Measurements from ENCODE around the gene TOX2. TPM values are rescaled to one million over a fixed set of nuclear protein-coding genes. Genes with fewer than 3 reads are reported as not detected.

TOX2 gene
- total and polyA plus RNA-seq, 7 donors, result 0.06 to 0.53 (median 0.38) TPM

DNA sequence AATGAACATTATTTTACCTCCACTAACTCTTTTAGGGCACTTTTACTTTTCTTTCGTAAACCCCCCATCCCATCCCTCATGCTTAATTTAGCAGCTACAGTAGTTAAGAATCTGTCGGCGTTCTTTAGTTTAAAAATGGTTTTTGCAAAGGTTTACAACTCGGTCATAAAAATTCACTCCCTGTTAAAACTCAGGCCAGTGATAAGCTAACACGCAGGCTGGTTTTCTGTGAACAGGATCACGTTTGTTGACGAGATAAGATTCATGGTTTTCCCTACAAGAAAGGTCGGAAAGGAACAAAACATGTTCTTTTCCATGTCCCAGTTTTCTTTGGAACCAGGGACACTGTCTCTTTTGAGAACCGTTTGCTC lies 101.1 kb downstream of the TOX2 start:
- Histone ChIP-seq H3K9me3 (no peaks in the 10 kb centered on the region), H3K27me3 (ENCODE audit: insufficient read depth in 3 of 3, low read length in 2 of 3) (peaks cover 0 to 29% (median 2%) of the 10 kb centered on the region in 3 donors), H3K36me3 (ENCODE audit: insufficient read depth in 1 of 2, low read depth in 1 of 2) (no peaks in the 10 kb centered on the region), H3K4me1 (no peaks in the 10 kb centered on the region), H3K4me3 (no peak overlapping the region), H3K27ac (no peak overlapping the region)
- DNase-seq (no peak), ATAC-seq (no peak)
- intact Hi-C loops (cut with DNase I), result no loop called here
- WGBS, 3 donors, result 70 to 74% (median 72%) methylated on average over 9 of the region's 9 CpGs
- TF ChIP-seq, protein P1, sequence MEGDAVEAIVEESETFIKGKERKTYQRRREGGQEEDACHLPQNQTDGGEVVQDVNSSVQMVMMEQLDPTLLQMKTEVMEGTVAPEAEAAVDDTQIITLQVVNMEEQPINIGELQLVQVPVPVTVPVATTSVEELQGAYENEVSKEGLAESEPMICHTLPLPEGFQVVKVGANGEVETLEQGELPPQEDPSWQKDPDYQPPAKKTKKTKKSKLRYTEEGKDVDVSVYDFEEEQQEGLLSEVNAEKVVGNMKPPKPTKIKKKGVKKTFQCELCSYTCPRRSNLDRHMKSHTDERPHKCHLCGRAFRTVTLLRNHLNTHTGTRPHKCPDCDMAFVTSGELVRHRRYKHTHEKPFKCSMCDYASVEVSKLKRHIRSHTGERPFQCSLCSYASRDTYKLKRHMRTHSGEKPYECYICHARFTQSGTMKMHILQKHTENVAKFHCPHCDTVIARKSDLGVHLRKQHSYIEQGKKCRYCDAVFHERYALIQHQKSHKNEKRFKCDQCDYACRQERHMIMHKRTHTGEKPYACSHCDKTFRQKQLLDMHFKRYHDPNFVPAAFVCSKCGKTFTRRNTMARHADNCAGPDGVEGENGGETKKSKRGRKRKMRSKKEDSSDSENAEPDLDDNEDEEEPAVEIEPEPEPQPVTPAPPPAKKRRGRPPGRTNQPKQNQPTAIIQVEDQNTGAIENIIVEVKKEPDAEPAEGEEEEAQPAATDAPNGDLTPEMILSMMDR (IDR thresholded peaks at IDR 0.05), result no peak

DNA sequence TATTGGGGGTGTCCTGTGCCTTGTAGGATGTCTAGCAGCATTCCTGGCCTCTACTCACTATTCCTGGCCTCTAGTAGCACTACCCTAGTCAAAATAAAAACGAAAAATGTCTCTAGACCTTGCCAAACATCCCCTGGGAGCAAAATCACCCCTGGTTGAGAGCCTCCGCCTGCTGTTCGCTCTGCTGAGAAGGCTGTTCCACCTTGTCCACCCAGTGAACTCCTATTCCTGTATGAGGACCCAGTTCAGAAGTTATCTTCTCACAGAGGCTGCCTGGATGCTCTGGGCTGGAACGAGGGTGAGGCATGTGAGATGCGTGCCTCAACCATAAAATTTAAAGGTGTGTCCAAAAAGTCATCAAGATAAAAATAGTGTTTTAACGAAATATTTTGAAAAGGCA lies 101.9 kb downstream of the TOX2 start:
- Histone ChIP-seq H3K27ac (no peak overlapping the region), H3K27me3 (ENCODE audit: insufficient read depth in 3 of 3, low read length in 2 of 3) (peaks cover 0 to 29% (median 2%) of the 10 kb centered on the region in 3 donors), H3K36me3 (ENCODE audit: insufficient read depth in 1 of 2, low read depth in 1 of 2) (no peaks in the 10 kb centered on the region), H3K4me1 (no peaks in the 10 kb centered on the region), H3K4me3 (no peak overlapping the region), H3K9me3 (no peaks in the 10 kb centered on the region)
- WGBS, 3 donors, result 84 to 87% (median 87%) methylated on average over 6 of the region's 6 CpGs
- DNase-seq, result no peak
- ATAC-seq, result no peak
- TF ChIP-seq, protein P1 (IDR thresholded peaks at IDR 0.05), result no peak
- intact Hi-C loops (cut with DNase I), result no loop called here

DNA sequence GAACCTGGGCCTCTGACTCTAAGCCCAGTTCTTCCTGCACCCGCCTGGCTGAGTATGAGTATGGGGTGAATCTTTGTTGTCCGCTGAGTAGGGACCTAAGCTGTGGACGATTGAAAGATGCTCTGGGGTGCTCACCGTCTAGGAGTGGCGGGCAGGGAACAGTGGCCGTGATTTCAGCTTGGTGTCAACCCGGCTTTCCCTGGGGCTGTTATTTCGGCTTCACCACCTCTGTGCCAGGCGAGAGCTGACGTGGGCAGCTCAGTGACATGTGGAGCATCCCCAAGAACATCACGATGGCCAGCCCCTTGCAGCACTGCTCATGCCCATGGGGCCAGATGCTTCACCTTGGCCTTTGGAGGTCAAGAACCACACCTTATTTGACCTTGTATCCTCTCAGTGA lies 102.6 kb downstream of the TOX2 start:
- DNase-seq (no peak), ATAC-seq (no peak)
- H3K36me3 ChIP-seq (ENCODE audit: insufficient read depth in 1 of 2, low read depth in 1 of 2), result no peaks in the 10 kb centered on the region
- no peak overlapping the region for H3K4me3 ChIP-seq
- H3K4me1 ChIP-seq, result no peaks in the 10 kb centered on the region
- H3K27me3 ChIP-seq (ENCODE audit: insufficient read depth in 3 of 3, low read length in 2 of 3), result peaks cover 0 to 34% (median 2%) of the 10 kb centered on the region in 3 donors
- TF ChIP-seq, protein P1 (IDR thresholded peaks at IDR 0.05), result no peak
- intact Hi-C loops (cut with DNase I), result no loop called here
- H3K9me3 ChIP-seq, result no peaks in the 10 kb centered on the region
- no peak overlapping the region for H3K27ac ChIP-seq
- WGBS, 3 donors, result 94 to 96% (median 95%) methylated on average over 11 of the region's 11 CpGs

DNA sequence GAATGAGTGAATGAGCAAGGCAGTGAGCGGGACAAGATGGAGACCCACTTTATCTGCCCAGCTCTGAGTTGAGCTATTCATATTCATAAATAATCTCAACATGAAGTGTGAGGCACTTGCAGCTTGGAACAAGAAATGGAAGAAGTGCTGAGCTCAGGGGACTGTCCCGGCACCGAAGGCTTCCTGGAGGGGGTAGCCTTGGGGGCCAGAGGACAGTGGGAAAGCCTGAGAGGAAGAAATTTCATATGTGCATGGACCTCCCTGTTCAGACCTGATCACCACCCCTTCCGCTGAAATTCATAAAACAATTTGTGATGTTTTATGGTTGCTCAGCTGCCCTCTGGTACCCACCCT lies 103.2 kb downstream of the TOX2 start:
- TF ChIP-seq, protein P1 (IDR thresholded peaks at IDR 0.05), result no peak
- peak in 1 of 4 donors; percentile 8 for ATAC-seq
- intact Hi-C loops (cut with DNase I), result no loop called here
- 31 to 34% (median 32%) methylated on average over 4 of the region's 4 CpGs for WGBS, 3 donors
- H3K4me3 ChIP-seq, result no peak overlapping the region
- no peaks in the 10 kb centered on the region for H3K9me3 ChIP-seq
- H3K36me3 ChIP-seq (ENCODE audit: insufficient read depth in 1 of 2, low read depth in 1 of 2), result no peaks in the 10 kb centered on the region
- DNase-seq, result no peak
- no peak overlapping the region for H3K27ac ChIP-seq
- peaks cover 0 to 38% (median 2%) of the 10 kb centered on the region in 3 donors for H3K27me3 ChIP-seq (ENCODE audit: insufficient read depth in 3 of 3, low read length in 2 of 3)
- no peaks in the 10 kb centered on the region for H3K4me1 ChIP-seq

DNA sequence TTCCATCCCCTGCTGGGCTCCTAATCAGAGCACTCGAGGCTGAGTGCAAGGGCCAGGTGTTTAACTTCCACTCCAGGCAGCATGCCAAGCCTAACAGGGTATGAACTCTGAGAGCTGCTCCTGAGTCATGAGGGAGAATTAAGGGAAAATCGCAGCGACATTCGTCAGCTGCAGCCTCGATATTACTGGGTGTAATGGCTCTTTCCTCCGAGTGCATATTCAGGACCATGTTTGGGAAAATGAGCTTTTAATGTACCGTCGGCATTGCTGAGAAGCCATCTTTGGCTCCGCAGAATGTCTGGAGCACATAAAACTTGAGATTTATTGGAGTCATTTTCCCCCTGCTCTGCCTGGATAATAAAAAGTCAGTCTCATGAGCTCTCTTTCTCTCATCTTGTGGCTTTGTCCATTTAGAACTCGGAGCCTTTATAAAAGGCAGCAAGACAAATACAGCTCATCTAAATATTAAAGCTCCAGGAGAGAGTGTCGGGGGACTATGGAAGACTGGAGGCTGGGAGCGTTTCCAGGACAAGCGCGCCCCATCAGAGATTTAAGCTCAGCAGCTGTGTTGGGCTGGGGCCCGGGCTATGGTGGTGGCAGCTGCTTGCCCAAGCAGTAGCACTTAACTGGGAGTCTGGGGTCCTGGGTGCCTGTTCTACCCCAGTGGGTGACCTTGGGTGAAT lies 103.7 kb downstream of the TOX2 start:
- DNase-seq, result no peak
- no peaks in the 10 kb centered on the region for H3K4me1 ChIP-seq
- WGBS, 3 donors, result 11 to 14% (median 13%) methylated on average over 15 of the region's 15 CpGs

More for the DNA sequence above, 103.7 kb downstream of the TOX2 start:
- no peaks in the 10 kb centered on the region for H3K9me3 ChIP-seq
- no peak overlapping the region for H3K4me3 ChIP-seq
- intact Hi-C loops (cut with DNase I), result no loop called here
- ATAC-seq, result peak; percentile 66 to 83 (median 77)
- H3K36me3 ChIP-seq (ENCODE audit: insufficient read depth in 1 of 2, low read depth in 1 of 2), result no peaks in the 10 kb centered on the region
- TF ChIP-seq, protein P1 (IDR thresholded peaks at IDR 0.05), result no peak
- H3K27ac ChIP-seq, result no peak overlapping the region
- H3K27me3 ChIP-seq (ENCODE audit: insufficient read depth in 3 of 3, low read length in 2 of 3), result peaks cover 0 to 37% (median 2%) of the 10 kb centered on the region in 3 donors

Data from psoas muscle (tissue), 8 donors.